GM23338 (cell line): ENCODE measurements around the gene APBB3.

Source experiments
- EZH2 ChIP-seq: fragments of 200-600 bp; sonication (generic); IDR thresholded peaks from one replicate; pipeline ENCODE4 v1.8.0; 2017; ENCODE audit warnings: antibody characterized with exemption, mild to moderate bottlenecking, low read depth; ENCODE audit not compliant: unreplicated experiment
- EZH2phosphoT487 ChIP-seq: fragments of 200-600 bp; sonication (generic); IDR thresholded peaks from one replicate; pipeline ENCODE4 v1.8.1; 2018; ENCODE audit warnings: antibody characterized with exemption; ENCODE audit not compliant: unreplicated experiment
- JUNB ChIP-seq: IDR thresholded peaks from one replicate; pipeline ENCODE4 v1.6.1; 2016; ENCODE audit warnings: antibody characterized with exemption; ENCODE audit not compliant: unreplicated experiment
- NANOG ChIP-seq: IDR thresholded peaks from 2 replicates; pipeline ENCODE4 v1.6.1; 2016; ENCODE audit warnings: antibody characterized with exemption, borderline replicate concordance
- POLR2AphosphoS5 ChIP-seq: IDR thresholded peaks from 2 replicates; pipeline ENCODE4 v1.6.1; 2016; ENCODE audit warnings: antibody characterized with exemption, low read depth
- STAT1 ChIP-seq: IDR thresholded peaks from one replicate; pipeline ENCODE4 v1.6.1; 2016; ENCODE audit warnings: antibody characterized with exemption; ENCODE audit not compliant: unreplicated experiment
- ZNF462 ChIP-seq: fragments of 250-450 bp; sonication (Bioruptor Pico); IDR thresholded peaks from 2 replicates; pipeline ENCODE4 v1.5.0; 2020; ENCODE audit warnings: mild to moderate bottlenecking, moderate library complexity
- TF ChIP-seq, protein P1 (sequence below), 2 experiments: fragments of 200-600 bp in 1 of 2; sonication (generic) in 1 of 2; conservative IDR thresholded peaks; 2 replicates each; pipeline versions ENCODE4 v1.5.1 to v1.6.1; 2016 to 2017; ENCODE audit warnings: antibody characterized with exemption in 2 of 2, low read depth in 2 of 2, mild to moderate bottlenecking in 2 of 2, moderate library complexity in 1 of 2
- TF ChIP-seq, protein P2 (sequence below): IDR thresholded peaks from one replicate; pipeline ENCODE4 v1.6.1; 2018; ENCODE audit warnings: antibody characterized with exemption; ENCODE audit not compliant: unreplicated experiment

DNA sequence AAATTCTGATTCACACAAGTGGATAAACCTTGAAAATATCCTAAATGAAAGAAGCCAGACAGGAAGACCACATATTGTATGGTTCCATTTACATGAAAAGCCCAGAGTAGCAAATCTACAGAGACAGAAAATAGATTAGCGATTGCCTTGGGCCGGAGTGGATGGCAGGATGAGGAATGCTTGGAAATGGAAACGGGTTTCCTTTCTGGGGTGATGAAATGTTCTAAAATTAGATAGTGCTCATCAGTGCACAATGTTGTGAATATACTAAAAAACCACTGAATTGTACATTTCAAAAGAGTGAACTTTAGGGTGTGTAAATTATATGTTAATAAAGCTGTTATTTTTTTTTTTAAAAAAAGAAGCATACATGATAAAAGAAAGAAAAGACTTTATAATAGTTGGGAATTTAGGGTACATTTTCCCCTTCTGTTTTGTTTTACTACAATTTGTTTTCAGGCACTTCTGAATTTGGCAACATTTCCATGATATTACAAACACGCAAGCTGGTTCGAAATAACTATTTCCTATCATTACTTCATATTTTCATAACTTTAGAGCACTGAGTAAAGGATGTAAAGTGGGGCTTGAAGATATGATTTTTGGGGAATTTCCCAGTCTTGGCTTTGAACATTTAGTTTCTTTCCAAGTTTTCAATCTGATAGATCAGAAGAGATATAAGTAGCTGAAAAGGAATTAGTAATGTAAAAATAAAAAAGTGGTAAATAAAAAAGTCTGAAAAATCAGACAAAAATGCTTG lies 24.1 kb upstream of the APBB3 start:
- TF ChIP-seq EZH2, result no peak
- TF ChIP-seq, protein P1, sequence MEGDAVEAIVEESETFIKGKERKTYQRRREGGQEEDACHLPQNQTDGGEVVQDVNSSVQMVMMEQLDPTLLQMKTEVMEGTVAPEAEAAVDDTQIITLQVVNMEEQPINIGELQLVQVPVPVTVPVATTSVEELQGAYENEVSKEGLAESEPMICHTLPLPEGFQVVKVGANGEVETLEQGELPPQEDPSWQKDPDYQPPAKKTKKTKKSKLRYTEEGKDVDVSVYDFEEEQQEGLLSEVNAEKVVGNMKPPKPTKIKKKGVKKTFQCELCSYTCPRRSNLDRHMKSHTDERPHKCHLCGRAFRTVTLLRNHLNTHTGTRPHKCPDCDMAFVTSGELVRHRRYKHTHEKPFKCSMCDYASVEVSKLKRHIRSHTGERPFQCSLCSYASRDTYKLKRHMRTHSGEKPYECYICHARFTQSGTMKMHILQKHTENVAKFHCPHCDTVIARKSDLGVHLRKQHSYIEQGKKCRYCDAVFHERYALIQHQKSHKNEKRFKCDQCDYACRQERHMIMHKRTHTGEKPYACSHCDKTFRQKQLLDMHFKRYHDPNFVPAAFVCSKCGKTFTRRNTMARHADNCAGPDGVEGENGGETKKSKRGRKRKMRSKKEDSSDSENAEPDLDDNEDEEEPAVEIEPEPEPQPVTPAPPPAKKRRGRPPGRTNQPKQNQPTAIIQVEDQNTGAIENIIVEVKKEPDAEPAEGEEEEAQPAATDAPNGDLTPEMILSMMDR (conservative IDR thresholded peaks at IDR 0.05; ENCODE audit: low read depth in 2 of 2), result no peak
- TF ChIP-seq NANOG, result no peak
- no peak for TF ChIP-seq EZH2phosphoT487
- TF ChIP-seq POLR2AphosphoS5, result no peak
- TF ChIP-seq, protein P2, sequence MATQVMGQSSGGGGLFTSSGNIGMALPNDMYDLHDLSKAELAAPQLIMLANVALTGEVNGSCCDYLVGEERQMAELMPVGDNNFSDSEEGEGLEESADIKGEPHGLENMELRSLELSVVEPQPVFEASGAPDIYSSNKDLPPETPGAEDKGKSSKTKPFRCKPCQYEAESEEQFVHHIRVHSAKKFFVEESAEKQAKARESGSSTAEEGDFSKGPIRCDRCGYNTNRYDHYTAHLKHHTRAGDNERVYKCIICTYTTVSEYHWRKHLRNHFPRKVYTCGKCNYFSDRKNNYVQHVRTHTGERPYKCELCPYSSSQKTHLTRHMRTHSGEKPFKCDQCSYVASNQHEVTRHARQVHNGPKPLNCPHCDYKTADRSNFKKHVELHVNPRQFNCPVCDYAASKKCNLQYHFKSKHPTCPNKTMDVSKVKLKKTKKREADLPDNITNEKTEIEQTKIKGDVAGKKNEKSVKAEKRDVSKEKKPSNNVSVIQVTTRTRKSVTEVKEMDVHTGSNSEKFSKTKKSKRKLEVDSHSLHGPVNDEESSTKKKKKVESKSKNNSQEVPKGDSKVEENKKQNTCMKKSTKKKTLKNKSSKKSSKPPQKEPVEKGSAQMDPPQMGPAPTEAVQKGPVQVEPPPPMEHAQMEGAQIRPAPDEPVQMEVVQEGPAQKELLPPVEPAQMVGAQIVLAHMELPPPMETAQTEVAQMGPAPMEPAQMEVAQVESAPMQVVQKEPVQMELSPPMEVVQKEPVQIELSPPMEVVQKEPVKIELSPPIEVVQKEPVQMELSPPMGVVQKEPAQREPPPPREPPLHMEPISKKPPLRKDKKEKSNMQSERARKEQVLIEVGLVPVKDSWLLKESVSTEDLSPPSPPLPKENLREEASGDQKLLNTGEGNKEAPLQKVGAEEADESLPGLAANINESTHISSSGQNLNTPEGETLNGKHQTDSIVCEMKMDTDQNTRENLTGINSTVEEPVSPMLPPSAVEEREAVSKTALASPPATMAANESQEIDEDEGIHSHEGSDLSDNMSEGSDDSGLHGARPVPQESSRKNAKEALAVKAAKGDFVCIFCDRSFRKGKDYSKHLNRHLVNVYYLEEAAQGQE, result no peak
- TF ChIP-seq JUNB, result no peak
- no peak for TF ChIP-seq ZNF462 (CRISPR knock-in tag)
- no peak for TF ChIP-seq STAT1
